Activated CD4-positive, alpha-beta T cell treated with anti-CD3 and anti-CD28 coated beads, Interleukin-2, amount 50 U/mL, for 16 hours (primary cell): ENCODE measurements around the gene CORO2A.

Source experiments
- DNase-seq: peaks from one replicate; pipeline ENCODE4 v3.0.0-alpha.2; 2020

CORO2A gene

DNA sequence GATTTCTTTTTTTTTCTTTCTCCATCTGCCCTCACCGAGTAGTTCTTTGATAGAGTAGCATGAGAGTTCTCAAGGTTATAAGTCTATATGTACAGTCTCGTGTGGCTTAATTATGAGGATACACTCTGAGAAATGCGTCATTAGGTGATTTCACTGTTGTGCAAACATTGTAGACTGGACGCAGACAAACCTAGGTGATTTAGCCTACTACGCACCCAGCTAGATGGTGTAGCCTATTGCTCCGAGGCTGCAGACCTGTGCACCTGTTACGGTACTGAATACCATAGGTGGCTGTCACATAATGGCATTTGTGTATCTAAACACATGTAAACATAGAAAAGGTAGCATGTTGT is 26.9 kb upstream of the CORO2A start:
- DNase-seq, result no peak

DNA sequence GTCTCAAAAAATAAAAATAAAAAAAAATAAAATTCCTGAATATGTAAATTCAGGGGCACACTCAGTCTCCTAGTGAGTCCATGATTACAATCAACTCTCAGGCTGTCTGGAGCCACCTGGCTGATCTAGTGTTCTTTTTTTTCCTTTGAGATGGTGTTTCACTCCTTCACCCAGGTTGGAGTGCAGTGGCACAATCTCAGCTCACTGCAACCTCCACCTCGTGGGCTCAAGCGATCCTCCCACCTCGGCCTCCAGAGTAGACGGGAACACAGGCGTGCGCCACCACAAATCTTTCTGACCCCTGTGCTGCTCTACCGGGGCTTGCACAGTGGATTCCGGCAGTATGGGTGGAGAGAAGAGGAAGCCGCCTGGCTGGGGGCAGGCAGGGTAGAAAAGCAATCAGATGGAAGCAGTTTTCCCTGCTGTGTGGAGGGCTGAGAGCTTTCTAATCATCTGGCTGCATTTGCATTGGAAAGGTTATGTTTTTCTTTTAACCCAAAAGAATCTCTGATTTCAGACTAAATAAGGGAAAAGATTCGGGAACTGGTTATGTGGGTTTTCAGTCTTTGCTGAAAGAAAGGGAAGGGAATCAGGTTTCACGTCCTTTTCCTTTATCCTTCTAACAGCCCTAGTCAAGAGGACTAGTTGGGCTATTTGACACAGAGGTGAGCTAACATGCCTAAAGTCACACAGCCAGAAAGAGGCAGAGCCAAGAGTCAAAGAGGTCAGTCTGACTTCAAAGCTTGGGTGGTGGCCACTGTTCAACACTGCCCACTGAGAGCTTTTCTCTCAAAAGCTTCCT is 26.3 kb upstream of the CORO2A start:
- no peak for DNase-seq

DNA sequence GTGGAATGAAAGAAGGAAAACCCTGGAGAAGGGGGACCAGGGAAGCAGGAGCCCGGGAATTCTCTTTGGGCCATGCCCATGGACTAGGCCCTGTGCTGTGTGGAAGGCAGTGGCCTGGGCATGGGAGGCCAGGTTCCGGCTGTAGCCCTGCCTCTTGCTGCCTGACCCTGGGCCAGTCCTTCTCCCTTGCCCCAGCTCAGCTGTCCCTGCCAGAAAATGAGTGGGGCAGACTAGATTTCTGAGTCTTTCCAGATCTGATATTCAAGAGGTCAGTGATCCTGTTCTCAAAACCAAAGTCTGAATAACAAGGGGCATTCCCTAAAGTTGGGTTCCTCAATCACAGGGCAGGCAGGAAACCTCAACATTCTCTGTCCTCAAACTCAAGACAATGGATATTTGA is 24.8 kb upstream of the CORO2A start:
- no peak for DNase-seq

DNA sequence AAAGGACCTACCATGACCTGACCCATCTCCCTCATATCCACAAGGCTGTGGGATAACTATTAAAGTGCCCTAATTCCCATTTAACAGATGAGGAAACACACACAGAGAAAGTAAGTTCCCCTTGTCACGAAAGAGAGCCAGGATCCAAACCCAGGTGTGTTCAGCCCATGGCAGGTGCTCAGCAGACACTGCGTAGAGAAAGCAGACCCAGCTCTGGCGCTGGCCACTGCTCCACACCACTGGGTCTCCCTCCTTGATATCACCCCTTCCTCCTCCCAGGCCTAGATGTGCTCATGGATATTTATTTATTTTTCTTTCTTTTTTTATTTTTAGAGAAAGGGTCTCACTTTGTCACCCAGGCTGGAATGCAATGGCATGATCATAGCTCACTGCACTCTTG is 24.0 kb upstream of the CORO2A start:
- no peak for DNase-seq

DNA sequence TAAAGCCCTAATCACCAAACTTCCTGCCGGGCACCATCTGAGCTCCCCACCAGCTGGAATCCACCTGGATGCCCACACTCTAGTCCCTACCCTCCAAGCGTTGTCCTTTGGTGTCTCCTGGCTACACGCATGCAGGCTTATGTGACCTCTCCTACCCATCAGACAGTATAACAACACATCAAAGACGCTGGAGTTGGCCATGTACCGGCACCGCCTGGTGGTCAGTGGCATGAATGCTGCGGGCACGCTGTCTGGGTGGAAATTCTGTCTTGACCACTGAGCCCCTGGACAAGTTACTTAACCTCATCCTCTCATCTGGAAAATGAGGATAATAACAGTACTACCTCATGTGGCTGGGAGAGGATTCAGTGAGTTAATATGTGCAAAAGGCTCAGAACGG is 23.4 kb upstream of the CORO2A start:
- no peak for DNase-seq

DNA sequence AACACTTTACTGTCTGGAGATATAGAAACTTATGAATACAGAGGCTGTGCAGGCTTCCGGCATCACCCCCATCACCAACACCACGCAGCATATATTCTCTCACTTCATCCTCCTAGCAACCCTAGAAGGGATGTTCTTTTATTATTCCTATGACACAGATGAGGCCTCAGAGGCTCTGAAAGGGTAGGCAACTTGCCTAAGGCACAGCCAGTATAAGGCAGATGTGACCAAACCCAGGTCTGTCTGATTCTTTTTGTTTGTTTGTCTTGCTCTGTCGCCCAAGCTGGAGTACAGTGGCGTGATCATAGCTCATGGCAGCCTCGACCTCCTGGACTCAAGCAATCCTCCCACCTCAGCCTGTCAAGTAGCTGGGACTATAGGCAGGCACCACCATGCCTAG is 22.8 kb upstream of the CORO2A start:
- no peak for DNase-seq

DNA sequence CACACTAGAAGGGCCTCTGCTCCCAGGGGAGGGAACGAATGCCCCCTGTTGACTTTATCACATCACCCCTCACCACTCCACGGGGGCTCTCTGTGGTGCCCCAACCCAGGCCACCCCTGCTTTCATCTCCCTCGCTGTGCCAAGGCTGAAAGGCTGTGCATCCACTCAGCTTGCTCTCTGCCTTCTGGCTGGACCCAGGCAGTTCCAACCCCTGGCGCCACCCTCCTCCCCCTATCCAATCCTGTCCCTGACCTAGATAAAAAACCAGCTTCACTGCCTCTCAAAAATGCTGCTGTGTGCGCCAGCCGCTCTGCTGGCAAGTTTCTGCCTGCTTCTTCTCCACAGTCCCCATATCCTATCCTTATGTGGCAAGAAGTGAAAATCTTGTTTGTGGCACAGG is 22.4 kb upstream of the CORO2A start:
- DNase-seq, result no peak

DNA sequence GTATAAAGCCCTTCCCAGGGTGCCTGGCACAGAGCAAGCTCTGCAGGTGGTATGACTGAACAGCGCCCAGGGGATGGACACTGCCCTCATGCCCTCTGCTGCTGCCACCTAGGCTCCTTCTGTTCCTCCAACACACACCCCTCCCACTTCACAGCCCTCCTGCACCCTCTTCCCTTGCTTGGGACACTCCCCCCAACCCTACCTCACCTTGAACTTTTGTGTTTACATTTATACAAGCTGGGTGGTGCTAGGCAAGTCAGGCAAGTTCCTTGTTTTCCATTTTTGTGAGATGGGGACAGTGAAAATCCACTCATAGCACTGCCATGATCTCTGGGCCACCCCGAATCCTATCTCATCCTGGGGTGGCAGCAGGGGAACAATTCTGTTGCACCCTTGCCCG is 18.8 kb upstream of the CORO2A start:
- no peak for DNase-seq

DNA sequence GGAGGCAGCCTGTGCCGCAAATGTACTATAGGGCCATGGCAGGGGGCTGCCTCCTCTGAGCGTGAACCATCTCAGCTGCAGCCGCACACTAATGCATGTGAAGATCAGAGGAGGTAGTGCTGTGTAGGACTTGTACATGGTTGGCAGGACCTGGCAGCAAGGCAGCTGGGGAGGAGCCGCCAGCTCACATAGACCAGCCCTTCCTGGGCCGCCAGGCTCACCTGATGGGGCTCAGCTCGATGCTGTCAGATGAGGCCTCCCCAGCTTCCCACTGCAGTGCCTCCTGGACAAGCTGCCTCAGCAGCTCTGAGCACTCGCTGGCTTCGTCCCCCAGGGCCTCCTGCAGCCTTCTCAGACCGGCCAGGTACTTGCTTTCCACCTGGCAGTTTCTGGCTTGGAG is 18.0 kb upstream of the CORO2A start:
- DNase-seq, result no peak

DNA sequence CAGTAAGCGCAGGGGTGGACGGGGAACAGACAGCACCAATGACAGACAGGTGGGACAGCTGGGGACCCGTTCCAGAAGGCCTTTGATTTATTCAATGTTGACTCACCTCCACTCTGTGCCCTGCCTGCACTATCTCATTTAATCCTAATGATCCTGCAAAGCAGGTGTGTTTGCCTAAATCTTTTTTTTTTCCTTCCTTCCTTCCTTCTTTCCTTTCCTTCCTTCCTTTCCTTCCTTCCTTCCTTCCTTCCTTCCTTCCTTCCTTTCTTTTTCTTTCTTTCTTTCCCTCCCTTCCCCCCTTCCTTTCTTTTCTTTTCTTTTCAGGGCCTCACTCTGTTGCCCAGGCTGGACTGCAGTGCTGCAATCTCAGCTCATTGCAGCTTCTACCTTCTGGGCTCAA is 17.1 kb upstream of the CORO2A start:
- no peak for DNase-seq

DNA sequence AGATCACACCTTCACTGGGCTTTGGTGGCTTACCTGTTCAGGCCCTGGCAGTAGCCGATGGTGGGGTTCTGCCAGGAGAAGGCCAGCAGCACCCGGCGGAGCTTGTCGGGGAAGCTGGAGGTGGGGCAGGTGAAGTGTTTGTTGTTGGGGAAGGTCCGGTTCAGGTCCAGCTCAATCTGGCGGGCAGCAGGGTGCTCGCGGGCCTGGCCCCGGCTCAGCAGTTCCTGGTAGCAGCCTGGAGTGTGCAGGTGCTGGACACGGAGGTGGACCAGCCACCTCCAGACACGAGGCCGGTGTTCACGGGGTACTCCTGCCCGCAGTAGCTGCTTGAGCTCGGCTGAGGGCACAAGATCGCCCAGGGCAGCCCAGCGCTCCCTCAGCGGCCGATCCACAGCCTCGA is 16.2 kb upstream of the CORO2A start:
- no peak for DNase-seq

DNA sequence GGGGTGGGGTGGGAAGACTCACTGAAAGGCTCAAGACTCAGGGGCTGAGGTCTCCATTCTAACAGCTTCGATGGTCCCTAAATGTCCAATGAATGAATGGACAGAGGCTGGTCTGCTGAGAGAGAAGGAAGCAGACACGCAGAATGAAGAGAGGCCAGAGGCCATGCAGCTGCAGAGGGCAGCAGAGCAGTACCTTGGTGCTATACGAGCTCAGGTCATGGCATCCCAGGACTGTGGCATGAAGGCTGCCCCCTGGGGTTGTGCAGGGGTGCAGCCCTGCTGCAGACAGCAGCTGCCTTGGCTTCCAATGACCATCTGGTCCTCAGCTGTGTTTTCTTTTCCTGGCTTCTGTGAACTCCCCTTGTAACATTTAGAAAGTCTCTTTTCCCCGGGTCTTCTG is 15.2 kb upstream of the CORO2A start:
- no peak for DNase-seq

DNA sequence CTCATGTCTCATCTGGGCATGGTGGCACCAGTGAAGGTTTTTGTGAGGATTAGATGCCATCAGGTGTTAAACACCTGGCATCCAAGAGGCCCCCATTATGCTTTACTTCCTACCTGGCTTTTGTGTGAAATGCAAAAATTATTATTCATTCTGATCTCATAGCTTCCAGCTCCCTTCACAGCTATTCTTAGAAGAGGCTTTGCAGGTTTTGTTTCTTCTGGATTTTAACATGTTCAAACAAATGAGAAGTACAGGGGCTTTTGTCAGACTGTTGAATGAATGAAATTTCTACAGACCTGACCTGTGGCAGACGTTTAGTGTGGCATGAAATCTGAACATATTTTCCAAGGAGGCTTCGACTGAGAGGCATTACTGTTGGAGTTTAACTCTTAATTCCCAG is 14.3 kb upstream of the CORO2A start:
- no peak for DNase-seq

DNA sequence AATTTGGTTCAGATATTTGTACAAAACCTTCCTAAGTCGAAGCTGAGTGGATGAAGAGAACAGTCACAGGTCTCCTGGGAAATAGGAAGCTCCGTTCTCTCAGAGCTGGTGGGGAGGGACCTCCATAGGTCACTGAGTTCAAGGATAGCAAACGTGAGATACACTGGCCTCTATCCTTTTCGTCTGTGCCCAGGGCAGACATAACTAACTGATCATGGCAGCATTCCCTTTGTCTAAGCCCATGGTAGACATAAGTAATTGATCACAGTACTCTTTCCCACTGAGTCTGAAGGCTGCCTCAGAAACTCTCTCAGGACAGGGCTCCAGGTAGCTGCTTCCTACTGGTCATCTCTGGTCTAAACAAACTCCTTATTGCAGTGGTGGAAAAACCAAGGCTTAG is 12.3 kb upstream of the CORO2A start:
- DNase-seq, result no peak

DNA sequence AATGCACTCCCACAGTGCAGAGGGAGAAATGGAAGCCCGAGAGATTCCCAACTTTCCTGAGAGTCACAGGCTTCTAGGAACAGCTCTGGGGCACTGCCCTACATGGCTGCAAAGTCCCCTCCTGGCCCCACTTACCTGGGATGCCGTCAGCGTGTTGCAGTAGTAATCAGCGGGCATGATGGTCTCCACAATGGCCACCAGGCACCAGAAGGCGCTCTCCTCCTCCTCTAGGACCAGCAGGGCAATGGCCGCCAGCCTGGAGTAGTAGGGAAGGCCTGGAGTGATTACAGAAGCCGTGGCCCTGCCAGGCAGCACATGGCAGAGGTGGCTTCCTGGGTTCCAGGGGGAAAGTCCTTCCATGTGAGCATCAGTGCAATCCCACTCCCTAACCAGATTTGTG is 10.7 kb upstream of the CORO2A start:
- DNase-seq, result no peak

DNA sequence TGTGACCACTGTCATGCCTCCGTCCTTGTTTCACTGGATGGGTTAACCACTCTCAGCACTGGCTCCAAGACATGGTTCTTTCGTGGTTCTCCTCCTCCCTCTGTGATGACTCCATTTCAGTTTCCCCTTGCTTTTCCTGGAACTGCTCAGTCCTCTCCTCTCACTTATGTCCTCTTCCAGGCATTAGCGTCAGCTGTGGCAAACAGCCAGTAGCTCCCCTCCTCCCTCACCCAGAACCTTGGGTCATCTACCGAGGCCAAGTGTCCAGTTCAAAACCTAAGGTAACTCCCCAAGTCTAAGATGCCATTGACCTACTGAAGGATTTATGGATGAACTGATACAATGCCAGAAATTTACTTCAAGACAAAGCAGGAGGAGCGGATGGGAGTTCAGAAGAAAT is 9.8 kb upstream of the CORO2A start:
- DNase-seq, result no peak

DNA sequence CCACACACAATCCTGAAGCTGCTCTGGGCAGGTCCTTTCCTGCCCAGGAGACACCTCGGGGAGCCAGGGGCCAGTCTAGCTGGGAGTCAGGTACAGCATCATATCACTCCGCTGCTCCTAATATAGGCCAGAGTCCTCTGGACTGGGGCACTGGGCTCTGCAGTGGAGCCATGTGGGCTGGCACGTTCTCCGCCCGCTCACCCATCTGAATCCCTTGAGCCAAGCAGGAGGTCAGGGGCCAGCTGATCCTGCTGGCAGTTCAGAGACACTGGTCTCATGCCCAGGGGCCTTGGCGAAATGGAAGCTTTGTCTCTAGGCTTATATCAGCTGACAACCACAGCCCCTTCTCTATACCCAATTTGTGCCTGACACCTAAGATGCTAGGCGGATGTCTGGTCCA is 9.3 kb upstream of the CORO2A start:
- DNase-seq, result no peak

DNA sequence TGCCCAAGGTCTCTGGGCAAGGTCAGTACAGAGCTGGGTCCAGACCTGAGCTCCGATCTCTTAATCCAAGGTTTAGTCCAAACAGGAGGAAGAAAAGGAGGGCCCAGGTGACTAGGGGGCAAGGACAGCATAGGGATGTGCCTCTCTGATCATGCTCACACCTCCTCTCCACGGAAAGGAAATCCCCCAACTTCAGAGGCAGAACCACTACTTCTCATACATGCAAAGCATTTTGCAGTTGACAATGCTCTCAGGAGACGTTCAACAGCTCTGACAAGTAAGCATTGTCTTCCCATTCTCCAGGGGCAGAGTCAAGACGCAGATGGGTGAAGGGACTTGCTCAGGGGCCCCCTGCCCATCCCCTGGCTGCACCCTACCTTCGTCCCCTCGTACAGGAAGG is 8.7 kb upstream of the CORO2A start:
- no peak for DNase-seq

DNA sequence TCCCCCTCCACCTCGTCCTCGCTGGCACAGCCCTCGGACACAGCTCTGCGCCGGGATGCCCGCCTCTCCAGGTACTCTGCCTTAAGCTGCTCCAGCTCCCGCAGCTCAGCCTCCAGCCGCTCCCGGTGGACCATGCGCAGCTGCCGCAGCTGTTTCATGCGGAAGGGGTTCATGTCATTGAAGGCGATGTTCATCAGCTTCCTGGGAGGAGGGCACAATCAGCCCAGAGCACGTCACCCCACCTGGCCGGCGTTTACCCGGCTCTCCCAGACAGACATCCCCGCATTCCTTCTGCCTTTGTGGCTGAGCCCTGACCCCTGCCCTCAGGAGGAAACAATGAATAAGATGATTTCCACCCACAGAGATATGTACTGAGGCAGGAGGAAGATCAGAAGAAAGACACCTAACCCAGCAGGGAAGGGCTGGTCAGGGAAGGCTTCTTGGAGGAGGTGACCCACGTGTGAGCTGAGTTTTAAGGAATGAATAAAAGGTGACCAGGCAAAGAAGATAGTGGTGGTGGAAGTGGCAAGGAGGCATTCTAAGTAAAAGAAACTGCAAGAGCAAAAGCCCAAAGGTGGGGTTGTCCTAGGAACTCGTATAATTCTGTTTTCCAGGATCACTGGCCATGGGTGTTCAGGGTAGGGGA is 7.1 kb upstream of the CORO2A start:
- no peak for DNase-seq

DNA sequence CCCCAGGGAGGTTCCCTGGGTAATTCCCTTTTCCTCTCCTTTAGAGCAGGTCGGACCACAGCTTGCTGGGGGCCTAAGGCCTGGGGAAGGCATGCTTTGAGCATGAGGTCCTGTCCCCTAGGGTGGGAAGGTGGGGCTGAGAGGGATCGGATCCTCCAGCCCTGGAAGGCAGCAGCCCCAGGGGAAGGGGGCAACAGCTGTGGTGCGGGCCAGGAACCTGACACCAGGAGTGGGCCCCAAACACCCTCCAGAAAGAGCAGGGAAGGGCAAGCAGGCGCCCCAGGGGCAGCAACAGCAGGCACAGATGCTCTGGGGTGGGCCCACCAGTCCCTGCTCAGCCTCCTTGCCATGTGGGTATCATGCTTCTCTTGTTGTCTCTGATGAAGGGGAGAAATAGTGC is 3.2 kb upstream of the CORO2A start:
- DNase-seq, result no peak

DNA sequence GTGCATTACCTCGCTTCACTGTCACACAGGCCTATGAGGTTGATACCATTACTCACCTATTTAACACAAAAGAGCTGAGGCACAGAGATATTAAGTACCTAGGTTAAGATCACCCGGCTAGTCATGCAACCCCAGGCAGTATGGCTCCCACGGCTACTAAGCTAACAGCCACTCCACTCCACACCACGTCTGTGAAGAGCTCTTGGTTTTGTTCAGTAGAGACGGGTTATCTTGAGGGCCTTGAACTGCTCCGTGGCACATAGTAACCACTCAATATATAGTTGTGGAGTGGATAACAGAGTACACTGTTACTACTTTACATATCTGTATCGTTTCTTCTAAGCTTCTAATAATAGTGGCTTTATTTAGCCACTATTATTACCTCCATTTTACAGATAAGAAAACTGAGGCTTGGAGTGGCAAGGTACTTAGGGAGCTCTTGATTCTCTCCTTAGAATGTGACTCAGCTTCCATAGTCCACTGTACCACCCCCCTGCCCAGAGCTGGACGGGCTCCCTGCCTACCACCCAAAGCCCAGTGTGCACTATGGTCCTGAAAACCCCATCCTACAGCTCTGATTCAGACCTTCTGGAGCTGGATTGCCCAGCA is 1.0 kb upstream of the CORO2A start:
- DNase-seq, result no peak

DNA sequence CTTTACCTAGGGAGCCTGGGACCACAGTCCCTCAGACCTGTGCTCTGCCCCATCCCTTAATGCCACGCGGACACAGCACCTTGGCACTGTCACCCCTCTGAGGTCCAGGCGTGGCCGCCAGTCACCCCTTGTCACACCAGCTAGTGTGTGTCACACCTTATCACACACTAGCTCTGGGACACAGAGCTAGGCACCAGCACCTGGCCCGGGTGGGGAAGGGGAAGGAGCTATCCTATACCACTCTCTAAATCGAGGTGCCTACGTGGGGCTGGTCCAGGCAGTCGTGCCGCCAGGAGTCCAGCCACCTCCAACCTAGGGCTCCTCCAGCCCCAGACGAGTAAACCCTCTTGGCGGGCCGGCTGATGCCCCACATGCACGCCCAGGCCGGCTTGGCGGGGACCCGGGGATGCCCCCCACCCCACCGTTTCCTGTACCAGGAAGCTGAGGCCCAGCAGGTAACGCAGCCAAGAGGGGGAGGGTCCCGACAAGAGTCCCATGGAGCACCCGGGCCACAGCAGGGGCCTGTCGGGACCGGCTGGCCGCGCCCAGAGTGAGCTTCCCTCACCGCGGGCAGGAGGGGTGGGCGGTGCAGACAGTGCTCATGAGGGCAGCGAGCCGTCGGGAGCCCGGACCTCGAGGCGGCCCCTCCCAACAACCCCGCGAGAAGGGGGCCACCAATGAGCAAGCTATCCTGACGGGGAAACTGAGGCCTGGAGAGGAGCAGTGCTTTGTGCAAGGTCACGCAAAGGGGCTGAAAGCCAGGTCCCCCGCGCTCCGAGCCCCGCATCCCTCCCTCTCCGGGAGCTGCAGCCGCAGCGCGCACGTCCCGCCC is 550 bp downstream of the CORO2A start:
- no peak for DNase-seq

DNA sequence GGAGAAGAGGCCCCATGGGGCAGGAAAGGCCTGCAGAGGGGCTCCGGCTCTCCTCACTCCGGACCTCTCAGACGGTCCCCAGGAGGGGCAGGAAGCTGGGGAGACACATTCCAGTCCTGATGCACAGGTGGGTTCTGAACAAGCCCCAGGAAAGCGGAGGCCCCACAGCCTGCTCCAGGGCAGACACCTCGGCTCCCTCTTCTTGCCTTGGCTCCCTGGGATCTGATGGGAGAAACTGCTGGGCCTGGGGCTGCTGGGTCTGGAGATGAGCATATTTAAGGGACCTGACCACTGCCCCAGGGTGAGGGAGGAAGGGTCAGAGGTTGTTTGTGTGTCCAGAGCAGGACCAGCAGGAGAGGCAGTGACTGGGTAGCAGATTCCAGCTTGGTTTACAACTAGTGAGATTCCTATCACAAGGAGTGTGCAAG is 1.2 kb downstream of the CORO2A start:
- no peak for DNase-seq

DNA sequence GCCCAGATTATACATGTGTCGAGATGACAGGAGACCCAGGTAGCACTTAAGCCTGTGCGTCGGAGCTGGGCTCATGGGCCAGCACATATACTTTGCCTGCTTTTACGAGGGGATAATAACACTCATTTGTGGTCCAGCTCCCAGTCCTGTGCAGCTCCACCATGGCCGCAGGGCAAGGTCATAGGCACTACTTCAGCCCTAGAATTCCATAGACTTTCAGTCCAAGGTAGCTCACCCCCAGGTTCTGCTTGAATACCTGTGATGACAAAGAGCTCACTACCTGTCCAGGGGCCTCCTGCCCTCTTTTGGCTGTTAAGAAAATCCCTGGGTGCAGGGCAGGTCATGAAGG is 1.7 kb downstream of the CORO2A start:
- no peak for DNase-seq
